K562 (cell line): ENCODE measurements around the gene GCNT2. TPM values are rescaled to one million over a fixed set of nuclear protein-coding genes. Genes with fewer than 3 reads are reported as not detected.

ENCODE experiments used
- ATAC-seq: fragments of 200-7000 bp; cut with Tn5 transposase; 3 replicates; pipeline ENCODE4 v1.9.1; 2020; ENCODE audit warnings: moderate library complexity
- BruUV-seq: library from RNA; stranded (reverse); fragments of 400-500 nt; replicated peaks from 2 replicates; lab custom pipeline; 2021; lab: Mats Ljungman, UMichigan
- CTCF ChIA-PET: fragments of 300-600 bp; formaldehyde crosslinking; extraction: SDS; loops from one replicate; lab custom pipeline; 2021; ENCODE audit warnings: low intra/inter-chr PET ratio; lab: Yijun Ruan, JAX
- POLR2A ChIA-PET: fragments of 300-600, 350-650 bp; sonication (Branson Sonifier 250); formaldehyde crosslinking; extraction: SDS; loops from one replicate; lab custom pipeline; 2021; ENCODE audit warnings: antibody characterized with exemption, inconsistent platforms; lab: Yijun Ruan, JAX
- DNase-seq, 4 experiments: peaks; one replicate each; pipeline versions ENCODE4 v3.0.0 to v3.0.0-alpha.2; 2011 to 2018; ENCODE audit warnings: low spot score in 3 of 4, mixed read lengths in 3 of 4; ENCODE audit errors: extremely low read depth in 1 of 4
- FAIRE-seq: peaks from 2 replicates; lab custom pipeline; 2011; peaks lifted over from hg19 to GRCh38; lab: Jason Lieb, UNC
- H2AFZ ChIP-seq: 2 replicates; pipeline ENCODE4 v1.6.0; 2011; ENCODE audit warnings: low read depth, low read length, control low read depth, inconsistent platforms
- H3K27ac ChIP-seq: fragments of 200-600 bp; 3 replicates; pipeline ENCODE4 v1.8.0; 2011; ENCODE audit warnings: low read depth, mild to moderate bottlenecking, control low read depth, inconsistent platforms, low read length, moderate library complexity, mixed read lengths; ENCODE audit errors: extremely low read depth
- H3K27me3 ChIP-seq, 2 experiments: fragments of 300-600 bp in 1 of 2; 2 replicates in 1 of 2; 3 replicates in 1 of 2; pipeline versions ENCODE4 v1.6.0 to v1.8.0; 2011; ENCODE audit warnings: inconsistent platforms in 2 of 2, low read length in 2 of 2, mild to moderate bottlenecking in 1 of 2, mixed read lengths in 1 of 2, moderate library complexity in 1 of 2; ENCODE audit not compliant: control insufficient read depth in 2 of 2, insufficient read depth in 2 of 2
- H3K36me3 ChIP-seq: fragments of 300-600 bp; 3 replicates; pipeline ENCODE4 v1.8.0; 2011; ENCODE audit warnings: mild to moderate bottlenecking, low read length, inconsistent platforms; ENCODE audit not compliant: control insufficient read depth, insufficient read depth
- H3K4me1 ChIP-seq, 2 experiments: fragments of 200-600 bp in 1 of 2; replicated peaks in 1 of 2; 2 replicates in 1 of 2; 3 replicates in 1 of 2; pipeline versions ENCODE4 v1.5.1 to v1.8.0; 2011; ENCODE audit warnings: inconsistent platforms in 2 of 2, low read length in 2 of 2, mild to moderate bottlenecking in 1 of 2, mixed read lengths in 1 of 2, moderate library complexity in 1 of 2; ENCODE audit not compliant: control insufficient read depth in 2 of 2, insufficient read depth in 2 of 2
- H3K4me2 ChIP-seq: 2 replicates; pipeline ENCODE4 v1.6.1; 2011; ENCODE audit warnings: low read length, control low read depth, inconsistent platforms, mixed read lengths; ENCODE audit not compliant: insufficient read depth
- H3K4me3 ChIP-seq: fragments of 200-600 bp; sonication (generic), shearing (Covaris generic); 2 replicates; pipeline ENCODE4 v1.5.1; 2016; ENCODE audit warnings: control low read depth, inconsistent platforms
- H3K79me2 ChIP-seq: fragments of 200-600 bp; 3 replicates; pipeline ENCODE4 v1.8.0; 2011; ENCODE audit warnings: low read length, inconsistent platforms; ENCODE audit not compliant: control insufficient read depth, insufficient read depth
- H3K9ac ChIP-seq, 2 experiments: 2 replicates each; pipeline versions ENCODE4 v1.6.0 to v1.6.1; 2011; ENCODE audit warnings: low read depth in 2 of 2, low read length in 2 of 2, control low read depth in 1 of 2, inconsistent platforms in 1 of 2, mild to moderate bottlenecking in 1 of 2, mixed read lengths in 1 of 2; ENCODE audit not compliant: insufficient read depth in 1 of 2
- H3K9me1 ChIP-seq: one replicate; pipeline ENCODE4 v1.6.0; 2011; ENCODE audit warnings: inconsistent platforms, mild to moderate bottlenecking, low read length, moderate library complexity; ENCODE audit not compliant: control insufficient read depth, insufficient read depth
- H3K9me3 ChIP-seq: replicated peaks from 2 replicates; pipeline ENCODE4 v1.5.1; 2011; ENCODE audit warnings: low read depth, low read length, inconsistent platforms; ENCODE audit not compliant: control insufficient read depth, insufficient read depth
- H4K20me1 ChIP-seq: replicated peaks from 2 replicates; pipeline ENCODE4 v1.6.1; 2011; ENCODE audit warnings: low read length, inconsistent platforms, mixed read lengths; ENCODE audit not compliant: control insufficient read depth, insufficient read depth
- ARID4B ChIP-seq: sonication (generic); formaldehyde crosslinking; IDR thresholded peaks from 2 replicates; pipeline ENCODE4 v1.8.0; 2022; ENCODE audit warnings: mild to moderate bottlenecking, missing genetic modification reagents
- CTCFL ChIP-seq: IDR thresholded peaks from 2 replicates; pipeline ENCODE4 v1.6.1; 2011; ENCODE audit warnings: borderline replicate concordance, low read depth, mild to moderate bottlenecking, moderate library complexity, low read length; ENCODE audit not compliant: insufficient read depth, poor library complexity, severe bottlenecking
- ID3 ChIP-seq, 2 experiments: fragments of 250-450 bp in 1 of 2; fragments of 450-650 bp in 1 of 2; sonication (Bioruptor Pico) in 1 of 2; IDR thresholded peaks; 2 replicates each; pipeline versions ENCODE4 v1.6.1 to v1.8.0; 2016 to 2021; ENCODE audit warnings: mild to moderate bottlenecking in 2 of 2, moderate library complexity in 2 of 2, missing compliant biosample characterization in 1 of 2, missing genetic modification characterization in 1 of 2
- JUN ChIP-seq, 2 experiments: sonication (generic) in 1 of 2; formaldehyde crosslinking in 1 of 2; IDR thresholded peaks; 2 replicates each; pipeline versions ENCODE4 v1.6.1 to v1.8.0; 2012 to 2022; ENCODE audit warnings: borderline replicate concordance in 2 of 2, mild to moderate bottlenecking in 2 of 2, improper control_type of control experiment in 1 of 2, low read depth in 1 of 2, low read length in 1 of 2, missing genetic modification reagents in 1 of 2
- RHOXF2B ChIP-seq: fragments of 250-450 bp; sonication (Bioruptor Pico); conservative IDR thresholded peaks from 2 replicates; pipeline ENCODE4 v1.5.1; 2021
- SP1 ChIP-seq: sonication (generic); formaldehyde crosslinking; IDR thresholded peaks from 2 replicates; pipeline ENCODE4 v1.8.1; 2022; ENCODE audit warnings: mild to moderate bottlenecking, missing genetic modification reagents
- SREBF1 ChIP-seq: fragments of 150-350 bp; IDR thresholded peaks from 2 replicates; pipeline ENCODE4 v1.6.1; 2014; ENCODE audit warnings: antibody characterized with exemption, low read depth, low read length, borderline replicate concordance
- ZNF395 ChIP-seq: fragments of 200-800 bp; sonication (Bioruptor generic); IDR thresholded peaks from 2 replicates; pipeline ENCODE4 v1.6.1; 2017; ENCODE audit warnings: missing genetic modification characterization, missing compliant biosample characterization
- ZNF436 ChIP-seq: fragments of 250-450, 450-650 bp; sonication (Bioruptor Pico); formaldehyde crosslinking; IDR thresholded peaks from 2 replicates; pipeline ENCODE4 v1.7.0; 2020; ENCODE audit warnings: mild to moderate bottlenecking
- WGBS: fragments of 100-300 bp; shearing (Covaris generic); methylation state at CpG from one replicate; pipeline ENCODE4 v1.1.6; 2016; ENCODE audit warnings: low coverage, mixed read lengths; ENCODE audit not compliant: insufficient coverage; ENCODE audit errors: missing lambda C conversion rate; 5-methylcytosine and 5-hydroxymethylcytosine counted together
- in situ Hi-C: fragments of 300-500 bp; cut with MboI; formaldehyde crosslinking; loops from 4 replicates; pipeline ENCODE4 v1.15.0; 2018; ENCODE audit warnings: inconsistent platforms, mixed read lengths
- intact Hi-C: fragments of 100-400 bp; cut with micrococcal nuclease; formaldehyde crosslinking; loops from 2 replicates; pipeline ENCODE4 v1.14.2; 2022
- polyA plus RNA-seq, 8 experiments: library from polyadenylated mRNA; depleted of rRNA in 4 of 8; stranded (reverse) in 5 of 8; unstranded in 3 of 8; fragments of >200 nt; fragmentation: Nextera tagmentation in 2 of 8; fragmentation: Illumina TruSeq in 1 of 8; extraction: Ambion mirVana in 2 of 8; extraction: Trizol in 1 of 8; gene quantifications; 2 replicates each; pipeline versions ENCODE4 v1.2.1 to v1.2.3, GENCODE V29; 2011 to 2014; ENCODE audit warnings: inconsistent platforms in 1 of 8, missing spikeins in 1 of 8
- total RNA-seq, 7 experiments: library from RNA; depleted of rRNA in 6 of 7; stranded (reverse); fragments of >200 nt in 6 of 7; fragmentation: Illumina TruSeq in 2 of 7; extraction: Trizol in 2 of 7; gene quantifications; 2 replicates each; pipeline versions ENCODE4 v1.2.1 to v1.2.3, GENCODE V29; 2011 to 2021; ENCODE audit warnings: low replicate concordance in 1 of 7

Gene GCNT2
- total and polyA plus RNA-seq, 9 of the 15 experiments (the other 6 are each of a cell fraction or from before 2014, with no cell fraction given) = 0.78 to 2.6 (median 1.6) TPM

- TF ChIP-seq ID3 (CRISPR knock-in tag; IDR thresholded peaks at IDR 0.05) (no peak), ID3 (tag; IDR thresholded peaks at IDR 0.05) (no peak)
These were observed 91.0 kb downstream of the GCNT2 start (continued) for GRCh38 chr6:10612161-10612560.

GRCh38 chr6:10613077-10613476 lies 91.9 kb downstream of the GCNT2 start:
- in situ Hi-C loops = no loop called here
- BruUV-seq = no TSS peak
- POLR2A ChIA-PET = interaction anchor here (0.6 to 0.7 kb wide), 3 partner anchors 47 to 144 kb away, joined by 3 read pairs; no protein-coding TSS in a partner anchor
- TF ChIP-seq SP1 (CRISPR knock-in tag) (no peak), RHOXF2B (CRISPR knock-in tag) (no peak), ZNF395 (no peak), JUN (IDR thresholded peaks at IDR 0.05; ENCODE audit: borderline replicate concordance, low read depth, low read length) (no peak), JUN (CRISPR knock-in tag; IDR thresholded peaks at IDR 0.05; ENCODE audit: borderline replicate concordance) (no peak), ZNF436 (no peak), SREBF1 (no peak), ARID4B (CRISPR knock-in tag) (no peak), CTCFL (no peak)

More at GRCh38 chr6:10613077-10613476, 91.9 kb downstream of the GCNT2 start:
- Histone ChIP-seq H3K79me2 (no peaks in the 10 kb centered on the region), H2AFZ (no peak overlapping the region), H3K27me3 (peaks cover 0 to 9% of the 10 kb centered on the region in 2 experiments; a peak in 3 of 5 replicates), H3K9me3 (no peaks in the 10 kb centered on the region; the same call in 1 of the 2 replicates), H3K4me2 (no peak overlapping the region), H3K36me3 (no peaks in the 10 kb centered on the region), H3K9ac (no peak overlapping the region), H3K9me1 (no peaks in the 10 kb centered on the region), H4K20me1 (no peaks in the 10 kb centered on the region), H3K27ac (no peak overlapping the region), H3K4me3 (no peak overlapping the region), H3K4me1 (no peaks in the 10 kb centered on the region)
- FAIRE-seq = no peak
- intact Hi-C loops = no loop called here
- CTCF ChIA-PET = no interaction called here
- no peak for ATAC-seq
- 12% methylated on average over 3 of the region's 3 CpGs for WGBS
- DNase-seq = no peak
